Left ventricle myocardium superior (tissue), 1 donor: ENCODE results near the gene PRX. TPM values are rescaled to one million over a fixed set of nuclear protein-coding genes. Genes with fewer than 3 reads are reported as not detected.
A peak's percentile ranks its signal among the peaks of the same experiment; 100 is the strongest.
"Not testable (repeated sequence)": the region's sequence is repeated elsewhere in the genome, so short reads cannot be mapped to it uniquely, and the experiment has no call there.

Experiments used
- ATAC-seq: fragments of 200-7000 bp; cut with Tn5 transposase; one replicate; pipeline ENCODE4 v1.9.1; 2020; ENCODE audit warnings: mild to moderate bottlenecking, moderate library complexity
- DNase-seq: peaks from one replicate; pipeline ENCODE4 v3.0.0-alpha.2; 2020
- intact Hi-C: fragments of 100-400 bp; cut with micrococcal nuclease; formaldehyde crosslinking; loops from one replicate; pipeline ENCODE4 v1.11.0; 2022
- total RNA-seq: library from RNA; stranded (reverse); fragmentation: NEBNext Ultra II Directional; extraction: Animal tissue kit (Norgen Biotek cat#: 25700); gene quantifications from one replicate; pipeline ENCODE4 v1.2.1, GENCODE V29; 2021
- donor health status: DM: no; HTN: yes; CAD: no; lungs with severe emphysema.

Gene PRX
- total RNA-seq, 1 donor from 2014 or later = 4.1 TPM

DNA sequence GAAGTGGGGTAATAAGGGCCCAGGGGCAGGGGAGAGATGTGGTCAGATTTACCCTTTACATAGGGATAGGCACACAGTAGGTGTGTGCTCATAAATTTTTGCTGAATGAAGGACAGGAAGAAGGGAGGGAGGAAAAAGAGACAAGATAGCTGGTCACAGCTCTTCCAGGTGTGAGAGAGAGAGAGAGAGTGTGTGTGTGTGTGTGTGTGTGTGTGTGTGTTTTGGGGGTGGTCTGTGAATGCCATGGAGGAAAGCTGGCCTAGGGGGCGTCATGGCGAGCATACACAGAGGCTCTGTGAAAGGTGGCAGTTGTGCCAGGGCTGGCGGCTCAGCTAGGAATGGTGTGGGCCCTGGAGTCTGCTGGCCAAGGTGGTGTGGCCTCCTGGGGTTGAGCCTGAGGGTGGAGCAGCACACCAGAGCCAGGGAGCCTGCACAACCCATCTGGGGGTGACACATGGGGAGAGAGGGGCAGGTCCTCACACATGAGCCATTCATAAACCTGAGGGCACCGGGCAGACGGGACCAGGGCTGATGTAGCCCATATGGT lies 6.0 kb upstream of the PRX start:
- ATAC-seq (no peak), DNase-seq (no peak)
- intact Hi-C loops = no loop called here

DNA sequence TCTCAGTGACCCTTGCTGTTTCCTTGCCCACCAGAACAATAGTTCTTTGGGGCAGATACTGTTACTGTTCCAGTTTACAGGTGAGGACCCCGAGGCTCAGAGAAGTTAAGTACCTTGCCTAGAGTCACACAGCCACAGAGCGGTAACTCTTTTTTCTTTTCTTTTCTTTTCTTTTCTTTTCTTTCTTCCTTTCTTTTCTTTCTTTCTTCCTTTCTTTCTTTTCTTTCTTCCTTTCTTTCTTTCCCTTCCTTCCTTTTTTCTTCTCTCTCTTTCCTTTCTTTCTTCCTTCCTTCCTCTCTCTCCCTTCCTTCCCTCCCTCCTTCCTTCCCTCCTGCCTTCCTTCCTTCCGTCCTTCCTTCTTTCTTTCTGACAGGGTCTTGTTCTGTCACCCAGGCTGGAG lies 4.9 kb upstream of the PRX start:
- no peak for DNase-seq
- no peak for ATAC-seq
- intact Hi-C loops = no loop called here

DNA sequence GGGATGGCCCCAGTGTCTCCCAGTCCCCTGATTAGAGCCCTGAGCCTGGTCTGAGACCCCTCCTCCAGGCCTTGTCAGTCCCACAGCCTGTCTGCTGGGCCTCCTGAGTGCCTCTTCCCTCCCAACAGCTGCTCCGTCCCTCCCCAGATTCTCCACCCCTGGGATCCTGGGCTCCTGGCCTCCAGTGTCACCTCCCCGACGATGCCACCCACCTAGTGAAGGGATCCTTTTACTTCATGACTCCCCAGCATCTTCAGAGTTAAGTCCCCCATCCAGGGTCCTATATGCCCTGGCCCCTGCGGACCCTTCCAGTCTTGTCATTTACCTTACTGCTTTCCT lies 4.4 kb upstream of the PRX start:
- intact Hi-C loops = no loop called here
- DNase-seq (no peak), ATAC-seq (no peak)

DNA sequence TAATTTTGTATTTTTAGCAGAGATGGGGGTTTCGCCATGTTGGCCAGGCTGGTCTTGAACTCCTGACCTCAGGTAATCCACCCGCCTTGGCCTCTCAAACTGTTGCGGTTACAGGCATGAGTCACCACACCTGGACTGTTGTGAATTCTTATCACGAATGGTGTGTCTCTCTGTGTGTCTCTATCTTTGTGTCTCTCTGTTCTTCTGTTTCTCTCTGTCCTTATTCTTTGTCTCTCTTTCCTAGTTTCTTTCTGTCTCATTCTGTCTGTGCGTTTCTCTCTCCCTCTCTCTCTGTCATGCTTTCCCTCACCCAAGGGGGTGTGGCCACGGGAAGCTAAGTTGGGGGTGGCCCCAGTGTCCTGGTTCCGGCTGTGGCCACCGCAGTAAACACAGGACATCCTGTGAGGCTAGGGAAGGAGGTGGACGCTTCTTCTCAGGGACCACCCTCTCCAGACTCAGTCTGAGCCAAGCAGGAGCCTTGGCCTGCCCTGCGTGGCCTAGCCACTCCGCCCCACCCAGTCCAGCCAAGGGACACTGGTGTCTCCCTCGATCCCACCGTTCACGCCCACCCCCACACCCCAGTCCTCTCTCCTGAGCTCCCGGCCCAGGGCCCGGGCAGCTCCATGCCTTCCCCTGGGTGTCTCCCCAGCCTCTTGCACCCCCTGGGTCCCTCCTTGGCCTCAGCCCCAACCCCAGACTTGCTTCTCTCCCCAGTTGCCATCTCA lies 3.9 kb upstream of the PRX start:
- intact Hi-C loops = no loop called here
- DNase-seq (peak; percentile 70), ATAC-seq (peak; percentile 4)

DNA sequence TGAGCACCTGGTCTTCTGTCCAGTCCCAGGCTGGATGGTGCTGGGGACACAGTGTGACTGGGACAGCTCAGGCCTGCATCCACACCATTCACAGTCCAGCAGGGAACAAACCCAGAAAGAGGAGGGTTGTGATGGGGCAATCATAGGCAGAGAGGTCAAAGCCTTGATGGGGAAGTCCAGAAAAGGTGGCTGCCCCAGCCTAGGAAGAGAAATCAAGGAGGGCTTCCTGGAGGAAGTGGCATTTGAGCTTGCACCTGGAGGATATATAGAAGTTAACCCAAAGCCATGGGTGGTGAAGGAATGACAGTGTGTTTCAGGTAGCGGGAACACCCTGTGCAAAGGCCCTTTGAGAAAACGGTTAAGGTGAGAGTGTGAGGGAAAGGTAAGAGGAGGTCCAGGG lies 2.6 kb upstream of the PRX start:
- ATAC-seq = no peak
- DNase-seq = no peak
- intact Hi-C loops = no loop called here

DNA sequence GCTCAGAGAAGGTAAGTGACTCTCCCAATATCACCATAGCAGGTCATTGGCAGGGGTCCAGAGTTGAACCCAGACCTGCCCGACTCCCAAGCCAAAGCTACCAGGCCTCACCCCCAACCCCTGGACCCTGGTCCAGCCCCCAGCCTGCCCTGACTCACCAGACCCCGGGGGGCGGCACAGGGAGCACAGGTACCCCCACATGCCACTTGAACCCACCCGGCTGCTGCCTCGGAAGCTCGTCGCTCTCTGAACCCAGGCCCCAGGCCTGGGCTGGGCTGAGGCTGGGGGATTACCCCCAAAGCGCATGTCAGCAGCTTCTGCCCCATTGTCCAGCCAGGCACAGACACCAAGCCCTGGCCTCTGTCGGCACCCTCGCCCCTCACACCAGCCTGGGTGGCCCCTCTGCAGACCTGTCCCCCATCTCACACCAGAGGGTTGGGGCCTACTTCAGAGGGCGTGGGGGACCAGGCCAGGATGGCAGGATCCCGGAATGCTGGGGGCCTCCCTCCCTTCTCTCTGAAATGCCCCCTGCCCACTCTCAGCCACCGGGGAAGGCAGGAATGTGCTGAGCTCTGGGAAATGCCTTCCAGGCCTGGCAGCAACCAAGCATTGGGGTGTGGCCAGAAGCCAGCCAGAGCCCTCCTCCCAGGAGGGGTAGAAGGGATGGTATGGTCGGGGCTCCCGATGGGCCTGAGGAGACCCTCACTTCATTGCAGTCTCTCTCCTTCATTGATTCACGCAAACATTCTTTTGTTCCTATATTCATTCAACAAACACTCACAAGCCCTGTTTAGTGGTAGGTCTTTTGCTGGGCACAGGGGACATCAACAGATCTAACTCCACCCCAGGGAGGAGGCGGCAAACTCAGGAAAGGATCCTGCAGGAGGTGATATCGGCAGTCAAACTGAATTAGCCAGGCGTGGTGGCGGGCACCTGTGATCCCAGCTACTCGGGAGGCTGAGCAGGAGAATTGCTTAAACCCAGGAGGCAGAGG lies 1.7 kb upstream of the PRX start:
- intact Hi-C loops = no loop called here
- DNase-seq = no peak
- ATAC-seq = no peak

DNA sequence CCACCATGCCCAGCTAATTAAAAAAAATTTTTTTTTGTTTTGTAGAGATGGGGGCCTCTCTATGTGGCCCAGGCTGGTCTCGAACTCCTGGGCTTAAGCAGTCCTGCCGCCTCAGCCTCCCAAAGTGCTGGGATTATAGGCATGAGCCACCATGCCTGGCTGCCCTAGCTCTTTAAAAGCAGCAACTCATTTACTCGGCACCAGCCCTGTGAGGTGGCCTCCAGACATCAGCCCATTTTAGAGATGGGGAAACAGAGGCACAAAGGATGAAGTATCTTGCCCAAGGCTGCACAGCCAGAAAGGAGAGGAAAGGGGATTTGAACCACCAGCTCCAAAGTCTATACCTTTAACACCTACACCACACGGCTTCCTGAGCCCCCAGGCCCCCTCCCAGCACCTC lies 312 bp downstream of the PRX start:
- DNase-seq (no peak), ATAC-seq (no peak)
- intact Hi-C loops = no loop called here

DNA sequence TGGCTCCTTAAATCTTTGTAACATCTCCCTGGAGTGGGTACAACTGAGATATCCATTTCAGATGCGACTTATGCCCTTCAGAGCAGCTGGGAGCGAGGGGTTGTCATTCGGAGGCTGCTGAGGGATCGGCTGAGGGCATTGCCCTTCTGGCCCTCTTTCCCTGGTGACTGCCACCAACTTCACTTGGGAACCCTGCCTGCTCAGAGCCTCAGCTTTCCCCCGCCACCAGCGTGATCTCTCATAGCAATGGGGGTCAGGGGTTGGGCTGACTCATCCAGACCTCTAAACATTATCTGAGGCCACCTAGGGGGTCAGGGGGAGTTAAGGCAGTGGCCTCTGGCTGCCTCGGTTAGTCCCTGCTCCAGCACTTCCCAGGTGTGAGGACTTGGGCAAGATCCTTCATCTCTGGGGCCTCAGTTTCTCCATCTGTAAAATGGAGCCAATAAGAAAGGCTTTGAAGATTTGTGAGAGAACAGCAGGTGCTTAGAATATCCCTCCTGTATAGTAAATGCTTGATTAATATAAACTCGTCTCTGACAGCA lies 1.1 kb downstream of the PRX start:
- DNase-seq = no peak
- intact Hi-C loops = no loop called here
- peak; percentile 30 for ATAC-seq

DNA sequence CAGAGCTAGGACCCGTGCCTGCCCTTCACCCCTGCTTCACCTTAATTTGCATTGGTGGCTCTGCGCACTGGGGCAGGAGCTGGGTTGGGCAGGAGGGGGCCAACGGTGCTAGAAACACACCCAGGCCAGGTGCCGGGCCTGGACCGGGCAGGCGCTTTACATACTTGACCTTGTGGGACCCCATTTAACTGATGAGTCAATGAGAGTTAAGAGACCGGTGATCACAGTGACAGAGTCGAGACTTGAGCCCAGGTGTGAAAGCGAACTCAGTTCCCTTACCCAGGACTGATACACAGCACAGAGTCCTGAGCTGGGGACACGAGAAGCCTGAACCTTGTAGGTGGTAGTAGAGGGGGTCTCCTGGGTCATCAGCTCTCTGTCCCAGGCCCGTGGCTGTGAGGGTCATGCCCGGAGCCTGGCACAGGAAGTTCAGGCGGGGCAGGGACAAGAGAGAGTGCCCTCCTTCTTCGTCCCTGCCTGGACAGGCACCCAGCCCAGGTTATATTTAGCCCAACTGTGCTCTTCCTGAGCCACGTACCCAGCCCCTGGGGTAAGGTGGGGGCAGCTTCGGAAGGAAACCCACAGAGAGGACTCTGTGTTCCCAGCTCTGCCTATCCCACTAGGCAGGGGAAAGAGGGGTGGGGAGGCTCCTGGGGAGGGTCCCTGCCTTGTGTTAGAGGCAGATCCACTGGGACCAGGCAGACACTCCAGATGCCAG lies 1.9 kb downstream of the PRX start:
- intact Hi-C loops = no loop called here
- ATAC-seq (peak; percentile 95), DNase-seq (peak; percentile 79)

DNA sequence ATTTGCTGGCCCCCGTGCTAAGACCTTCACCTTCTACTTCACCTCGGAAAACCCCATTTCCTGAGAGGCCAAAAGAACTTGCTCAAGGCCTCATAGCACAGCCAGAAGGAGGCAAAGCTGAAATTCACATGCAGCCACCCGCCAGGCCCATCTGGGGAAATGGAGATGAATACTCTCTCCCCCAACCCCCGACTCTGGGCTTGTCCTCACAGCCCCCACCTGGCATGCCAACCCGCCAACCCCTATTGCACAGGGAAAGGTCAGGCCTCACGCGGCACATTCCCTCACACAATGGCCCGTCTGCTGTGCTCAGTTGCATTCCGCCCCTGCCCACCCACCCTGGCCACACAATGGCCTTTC lies 3.2 kb downstream of the PRX start:
- DNase-seq (no peak), ATAC-seq (no peak)
- intact Hi-C loops = no loop called here

DNA sequence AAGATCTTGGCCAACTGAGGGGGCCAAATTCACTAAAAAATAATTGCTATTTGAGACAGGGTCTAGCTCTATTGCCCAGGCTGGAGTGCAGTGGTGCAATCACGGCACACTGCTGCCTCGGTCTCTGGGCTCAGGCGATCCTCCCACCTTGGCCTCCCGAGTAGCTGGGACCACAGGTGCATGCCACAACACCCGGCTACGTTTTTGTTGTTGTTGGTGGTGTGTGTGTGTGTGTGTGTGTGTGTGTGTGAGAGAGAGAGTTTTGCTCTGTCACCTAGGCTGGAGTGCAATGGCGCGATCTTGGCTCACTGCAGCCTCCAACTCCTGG lies 4.6 kb downstream of the PRX start:
- ATAC-seq, intact Hi-C loops, DNase-seq: not testable (repeated sequence)

DNA sequence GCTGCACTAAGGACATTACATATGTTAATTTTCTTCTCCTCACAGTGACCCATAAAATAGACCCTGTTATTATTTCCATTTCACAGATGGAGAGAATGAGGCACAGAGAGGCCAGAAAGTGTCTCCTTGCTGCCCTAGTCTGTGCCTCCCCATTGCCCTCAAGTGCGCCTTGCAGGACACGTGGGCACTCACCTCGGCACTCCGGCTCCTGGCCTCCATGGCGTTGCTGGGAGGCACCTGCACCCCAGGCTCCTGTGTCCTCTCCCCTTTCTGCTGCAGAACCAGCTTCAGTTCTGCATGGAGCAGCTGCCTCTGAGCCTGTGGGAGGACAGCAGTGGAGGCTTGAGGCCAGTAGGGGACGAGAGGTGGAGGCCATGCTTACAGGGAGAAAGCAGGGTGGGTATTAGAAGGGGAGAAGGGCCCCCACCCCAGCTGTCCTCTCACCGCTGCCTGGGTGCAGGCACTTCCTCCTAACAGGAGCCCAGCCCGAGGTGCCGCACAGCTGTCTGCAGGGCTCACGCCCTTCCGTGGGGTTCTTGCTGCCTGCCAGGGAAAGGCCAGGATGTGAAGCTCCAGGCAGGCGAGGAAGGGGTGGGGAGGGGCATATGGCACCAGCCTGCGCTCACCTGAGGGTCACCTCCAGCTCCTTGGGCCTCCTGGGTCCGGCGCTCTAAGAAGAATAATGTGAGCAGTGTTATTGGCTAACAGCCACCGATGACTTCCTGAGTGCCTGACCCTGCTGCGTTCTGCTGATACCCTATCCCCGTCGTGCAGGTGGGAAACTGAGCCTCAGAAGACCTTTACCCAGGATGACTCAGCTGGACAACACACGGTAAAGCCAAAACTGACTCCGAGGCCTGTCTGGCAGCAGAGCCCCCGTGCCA lies 5.2 kb downstream of the PRX start:
- intact Hi-C loops = no loop called here
- DNase-seq = no peak
- ATAC-seq = no peak

DNA sequence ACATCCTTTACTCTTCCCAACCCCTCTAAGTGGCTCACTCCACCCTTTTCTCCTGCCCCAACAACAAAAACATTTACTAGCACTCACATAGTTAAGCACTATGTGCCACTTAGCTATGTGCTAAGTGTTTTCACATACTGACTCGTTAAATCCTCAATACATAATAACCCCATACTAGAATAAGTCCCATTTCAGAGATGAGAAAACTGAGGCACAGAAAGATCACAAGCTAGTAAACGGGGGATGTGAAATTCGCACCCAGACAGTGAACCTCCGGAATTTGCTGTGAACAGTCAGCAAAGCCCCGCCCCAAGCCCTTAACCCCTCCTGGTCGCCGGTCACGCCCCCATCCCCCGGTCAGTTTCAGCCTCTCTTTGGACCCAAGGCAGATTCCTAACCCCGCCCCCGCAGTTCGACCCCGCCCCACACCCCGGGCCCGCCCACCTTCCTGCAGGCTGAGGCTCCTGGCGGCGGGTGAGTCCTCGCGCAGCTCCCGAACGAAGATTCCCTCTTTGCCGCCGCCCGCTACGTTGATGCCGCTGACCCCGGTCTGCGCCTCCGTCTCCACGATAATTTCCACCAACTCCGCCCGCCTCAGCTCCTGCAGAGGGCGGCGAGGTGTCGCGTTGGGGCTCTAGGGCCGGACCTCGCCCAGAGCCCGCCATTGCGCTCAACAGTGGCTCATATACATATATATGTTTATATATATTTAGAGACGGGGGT lies 9.8 kb downstream of the PRX start:
- intact Hi-C loops = no loop called here
- peak; percentile 94 for ATAC-seq

DNA sequence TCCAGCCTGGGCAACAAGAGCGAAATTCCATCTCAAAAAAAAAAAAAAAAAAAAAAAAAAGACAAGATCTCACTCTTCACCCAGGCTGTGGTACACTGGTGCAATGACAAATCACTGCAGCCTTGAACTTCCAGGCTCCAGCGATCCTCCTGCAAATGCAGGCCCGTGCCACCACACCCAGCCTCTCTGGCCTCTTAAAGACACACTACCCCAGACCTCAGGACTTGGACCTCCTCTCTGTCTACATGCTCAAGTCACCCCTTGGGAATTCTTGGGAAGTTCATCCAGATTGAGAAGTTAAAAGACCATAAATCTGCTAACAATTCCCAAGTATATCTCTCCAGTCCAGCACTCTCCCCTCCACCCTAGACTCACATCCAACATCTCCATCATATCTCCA lies 12.6 kb downstream of the PRX start:
- DNase-seq (no peak), ATAC-seq (no peak)
- intact Hi-C loops = no loop called here

More for the DNA sequence above, 9.8 kb downstream of the PRX start:
- peak; percentile 93 for DNase-seq

DNA sequence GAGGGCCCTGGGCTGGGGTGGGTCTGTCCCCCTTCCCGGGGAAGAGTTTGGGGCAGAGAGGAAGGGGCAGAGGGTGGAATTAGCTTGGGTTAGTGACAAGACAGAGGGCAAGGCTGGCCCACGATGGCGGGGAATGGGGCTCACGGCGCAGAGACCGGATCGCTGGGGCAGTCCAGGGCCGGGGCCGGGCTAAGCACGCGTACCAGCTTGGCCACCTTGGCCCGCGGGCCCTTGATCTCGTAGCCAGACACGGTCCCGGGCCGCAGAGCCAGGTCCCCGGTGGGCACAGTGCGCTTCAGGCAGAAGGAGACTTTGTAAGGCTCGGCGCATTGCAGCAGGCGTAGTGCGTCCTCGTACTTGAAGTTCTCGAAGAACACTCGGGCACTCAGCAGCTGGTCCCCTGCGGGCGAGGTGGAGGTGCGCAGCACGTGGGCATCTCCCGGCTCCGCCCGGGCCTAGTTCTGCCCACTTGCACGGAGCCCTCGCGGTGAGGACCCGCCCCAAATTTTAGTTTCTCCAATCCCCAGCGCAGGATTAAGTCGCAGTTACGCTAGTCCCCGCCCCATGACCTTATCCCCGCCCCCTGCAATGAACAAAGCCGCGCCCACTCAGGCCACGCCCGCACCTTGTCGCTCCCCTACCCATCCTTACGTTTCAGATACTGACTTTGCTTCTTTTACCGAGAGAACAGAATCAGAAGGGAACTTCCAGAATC lies 14.6 kb downstream of the PRX start:
- intact Hi-C loops = no loop called here
- ATAC-seq (peak; percentile 4), DNase-seq (peak; percentile 40)

DNA sequence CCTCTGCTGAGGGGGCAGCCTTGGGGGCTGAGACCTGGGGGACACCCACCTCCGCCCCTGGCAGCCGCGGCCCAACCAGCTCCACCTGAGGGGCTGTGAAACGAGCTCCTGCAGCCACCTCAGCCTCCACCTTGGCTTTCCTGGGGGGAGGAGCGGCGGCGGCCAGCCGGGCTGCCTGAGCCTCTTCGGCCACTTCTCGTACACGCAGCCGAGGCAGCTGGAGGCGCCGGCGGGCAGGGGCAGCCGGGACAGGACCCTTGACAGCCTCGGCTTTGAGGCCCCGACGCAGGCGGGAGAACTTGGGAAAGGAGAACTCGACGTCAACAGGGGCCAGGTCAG lies 15.6 kb downstream of the PRX start:
- DNase-seq (no peak), ATAC-seq (no peak)
- intact Hi-C loops = no loop called here

DNA sequence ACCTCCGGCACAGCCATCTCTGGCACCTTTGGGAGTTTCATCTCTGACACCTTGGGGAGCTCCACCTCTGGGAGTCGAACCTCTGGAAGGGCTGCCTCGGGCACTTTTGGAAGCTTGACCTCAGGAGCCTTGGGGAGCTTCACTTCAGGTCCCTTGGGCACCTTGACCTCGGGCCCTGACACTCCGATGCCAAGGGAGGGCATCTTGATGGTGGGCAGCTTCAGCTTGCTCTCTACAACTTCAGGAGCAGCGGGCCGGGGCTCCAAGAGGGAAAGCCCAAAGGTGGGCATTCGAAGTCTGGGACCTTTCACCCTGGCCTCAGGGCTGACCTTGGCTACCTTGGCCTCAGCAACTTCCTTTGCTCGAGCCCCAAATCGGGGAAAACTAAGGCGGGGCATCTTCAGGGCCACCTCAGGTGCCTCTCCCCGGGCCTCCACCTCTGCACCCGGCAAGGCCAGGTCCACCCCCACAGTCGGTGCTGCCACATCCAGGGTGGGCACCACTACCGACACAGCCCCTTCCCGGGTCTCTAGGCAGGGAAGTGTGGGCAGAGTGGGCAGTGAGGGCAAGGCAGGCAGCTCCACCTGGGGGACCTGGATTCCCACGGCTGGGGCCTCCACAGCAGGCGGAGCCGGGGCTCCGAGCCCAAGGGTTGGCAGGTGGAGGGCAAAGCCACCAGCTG lies 16.2 kb downstream of the PRX start:
- ATAC-seq (no peak), DNase-seq (no peak)
- intact Hi-C loops = no loop called here
